HFF-Myc (cell line): ENCODE data around the gene RAPGEF3.

Experiments
- DNase-seq: peaks from one replicate; pipeline ENCODE4 v3.0.0-alpha.2; 2011; ENCODE audit warnings: low read depth; ENCODE audit errors: extremely low read depth
- H3K4me3 ChIP-seq: replicated peaks from 2 replicates; pipeline ENCODE4 v1.5.1; 2011; ENCODE audit warnings: low read depth, mild to moderate bottlenecking, control low read depth, low read length
- CTCF ChIP-seq: IDR thresholded peaks from 2 replicates; pipeline ENCODE4 v1.5.1; 2012; ENCODE audit warnings: mild to moderate bottlenecking, low read depth, low read length, control low read depth; ENCODE audit errors: missing control alignments

The RAPGEF3 gene

GRCh38 chr12:47712171-47712570 is 46.5 kb downstream of the RAPGEF3 start:
- no peak for DNase-seq
- TF ChIP-seq CTCF, result no peak
- H3K4me3 ChIP-seq, result no peak overlapping the region

- TF ChIP-seq CTCF, result no peak
- DNase-seq, result no peak
- no peak overlapping the region for H3K4me3 ChIP-seq
Observed at GRCh38 chr12:47711448-47711847, 47.2 kb downstream of the RAPGEF3 start.

DNA sequence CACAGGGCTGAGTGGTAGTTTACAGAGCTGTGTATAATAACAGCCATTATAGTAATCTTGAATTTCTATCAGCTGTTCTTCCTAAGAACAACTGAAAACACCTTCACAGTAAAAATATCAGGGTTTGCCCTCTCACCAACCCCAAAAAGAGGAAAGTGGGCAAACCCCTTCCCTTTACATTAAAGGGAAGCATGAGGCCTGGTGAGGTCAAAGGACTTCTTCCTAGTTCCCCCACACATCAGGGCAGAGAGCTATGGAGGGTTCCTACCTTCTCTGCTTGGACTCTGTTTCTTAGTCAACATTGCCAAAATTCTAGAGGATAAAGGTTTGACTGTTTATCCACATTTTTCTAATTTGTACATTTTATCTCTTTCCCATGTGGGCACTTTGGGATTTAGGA is 48.4 kb downstream of the RAPGEF3 start:
- DNase-seq, result no peak
- no peak overlapping the region for H3K4me3 ChIP-seq
- no peak for TF ChIP-seq CTCF

DNA sequence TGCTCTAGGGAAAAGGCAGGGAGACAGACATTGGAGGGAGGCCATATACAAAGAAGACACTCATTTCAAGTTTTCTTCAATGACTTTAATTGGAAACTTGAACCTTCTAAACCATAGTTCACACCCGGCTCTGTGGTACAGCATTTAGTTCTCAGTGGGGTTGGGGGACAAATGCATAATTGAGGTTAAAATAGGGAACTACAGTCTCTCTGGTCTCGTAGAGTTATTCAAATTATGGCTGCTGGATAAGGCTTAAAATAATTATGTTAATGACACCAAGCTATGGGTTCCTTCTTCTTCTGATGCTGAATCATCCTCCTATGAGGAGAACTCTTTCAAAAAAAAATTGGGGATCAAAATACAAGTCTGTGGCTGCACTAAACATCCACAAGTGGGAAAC is 49.0 kb downstream of the RAPGEF3 start:
- DNase-seq, result no peak
- no peak overlapping the region for H3K4me3 ChIP-seq
- no peak for TF ChIP-seq CTCF

DNA sequence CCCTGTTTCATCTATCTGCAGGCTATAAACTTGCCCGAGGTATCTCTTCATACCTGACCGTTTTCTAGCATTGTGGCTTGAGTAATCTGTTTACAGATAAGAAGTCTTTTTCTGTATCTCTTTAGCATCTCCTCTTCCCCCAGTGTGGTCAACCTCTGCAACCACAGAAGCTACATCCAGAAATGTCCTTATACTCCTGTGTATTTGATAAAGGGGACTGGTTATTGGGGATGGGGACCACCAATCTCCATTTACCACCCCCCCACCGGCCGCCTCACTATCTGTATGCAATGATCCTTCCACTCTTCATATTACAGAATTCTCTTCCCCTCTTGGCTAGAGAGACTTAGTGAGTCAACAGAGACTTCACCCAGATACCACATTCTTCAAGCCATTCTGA is 49.4 kb downstream of the RAPGEF3 start:
- no peak for TF ChIP-seq CTCF
- DNase-seq, result no peak
- H3K4me3 ChIP-seq, result no peak overlapping the region

GRCh38 chr12:47707905-47708543 is 50.7 kb downstream of the RAPGEF3 start:
- no peak for DNase-seq
- no peak for TF ChIP-seq CTCF
- H3K4me3 ChIP-seq, result no peak overlapping the region

DNA sequence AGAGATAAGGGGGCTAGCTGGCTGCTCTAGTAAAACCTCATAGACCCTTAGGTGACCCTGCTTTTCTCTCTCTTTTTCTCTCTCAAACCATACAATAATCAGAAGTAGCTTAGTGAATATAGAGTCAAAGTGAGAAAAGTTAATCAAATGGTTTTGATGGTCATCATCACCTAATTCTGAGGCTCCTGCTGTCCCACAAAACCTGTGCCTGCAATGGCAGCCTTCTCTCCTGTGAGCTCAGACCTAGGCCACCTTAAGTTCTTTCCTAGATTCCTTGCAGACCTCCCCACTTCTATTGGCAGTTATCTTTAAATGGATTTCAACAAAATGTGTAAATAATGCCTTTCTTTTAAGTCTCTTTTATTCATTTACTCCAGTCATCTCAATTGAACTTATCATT is 51.3 kb downstream of the RAPGEF3 start:
- no peak overlapping the region for H3K4me3 ChIP-seq

More for the DNA sequence above, 51.3 kb downstream of the RAPGEF3 start:
- no peak for TF ChIP-seq CTCF
- no peak for DNase-seq
